Activated CD4-positive, alpha-beta T cell treated with anti-CD3 and anti-CD28 coated beads, Interleukin-10, Interleukin-2, amounts not matched to agents 100 ng/mL and 50 ng/mL, durations not matched to agents 16 hours and 8 hours (primary cell): ENCODE measurements around the gene FHL1.
"Not testable (repeated sequence)": the region's sequence is repeated elsewhere in the genome, so short reads cannot be mapped to it uniquely, and the experiment has no call there.

ENCODE experiments used
- DNase-seq: peaks from one replicate; pipeline ENCODE4 v3.0.0-alpha.2; 2020

Gene FHL1

GRCh38 chrX:136147315-136147901 lies at the start of gene FHL1:
FHL1 (plus strand) TSS chrX:136147533.
- DNase-seq, result peak; percentile 38

- DNase-seq, result no peak
These were observed 49.2 kb upstream of the FHL1 start for GRCh38 chrX:136097871-136098805.

DNA sequence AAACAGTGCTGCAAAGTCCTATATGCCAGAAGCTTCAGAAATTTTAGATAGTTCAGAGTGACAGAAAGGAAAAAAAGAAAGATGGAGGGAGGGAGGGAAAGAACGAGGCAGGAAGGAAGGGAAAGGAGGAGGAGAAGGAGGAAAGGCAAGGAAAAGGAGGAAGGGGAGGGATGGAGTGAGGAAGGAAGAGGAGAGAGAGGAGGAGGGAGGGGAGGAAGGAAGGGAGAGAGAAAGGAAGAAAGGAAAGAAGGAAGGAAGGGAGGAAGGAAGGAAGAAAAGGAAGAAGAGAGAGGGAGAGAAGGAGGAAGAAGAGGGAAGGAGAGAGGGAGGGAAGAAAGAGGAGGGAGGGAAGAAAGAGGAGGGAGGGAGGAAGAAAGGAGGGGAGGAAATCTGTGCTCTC lies 42.4 kb upstream of the FHL1 start:
- DNase-seq, result no peak

DNA sequence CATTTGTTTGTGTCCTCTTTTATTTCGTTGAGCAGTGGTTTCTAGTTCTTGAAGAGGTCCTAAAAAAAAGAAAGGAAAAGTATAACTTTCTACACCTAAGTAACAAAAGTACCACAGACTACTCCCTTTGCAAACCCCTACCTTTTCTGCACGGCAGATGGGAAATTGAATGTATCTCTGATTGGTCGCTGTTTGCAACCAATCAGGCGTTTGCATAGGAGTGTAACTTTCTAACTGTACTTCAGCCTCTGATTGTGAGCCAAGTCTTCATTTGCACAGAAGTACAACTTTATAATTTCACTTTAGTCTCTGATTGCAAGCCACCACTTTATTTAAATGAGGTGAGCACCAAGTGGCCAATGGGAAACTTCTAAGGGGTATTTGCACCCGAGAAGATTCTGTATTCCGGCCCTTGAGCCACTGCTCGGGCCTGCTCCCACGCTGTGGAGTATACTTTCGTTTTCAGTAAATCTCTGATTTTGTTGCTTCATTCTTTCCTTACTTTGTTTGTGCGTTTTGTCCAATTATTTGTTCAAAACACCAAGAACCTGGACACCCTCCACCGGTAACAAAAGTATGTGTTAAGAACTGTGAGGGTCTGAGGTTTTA lies 40.3 kb upstream of the FHL1 start:
- DNase-seq, result no peak

DNA sequence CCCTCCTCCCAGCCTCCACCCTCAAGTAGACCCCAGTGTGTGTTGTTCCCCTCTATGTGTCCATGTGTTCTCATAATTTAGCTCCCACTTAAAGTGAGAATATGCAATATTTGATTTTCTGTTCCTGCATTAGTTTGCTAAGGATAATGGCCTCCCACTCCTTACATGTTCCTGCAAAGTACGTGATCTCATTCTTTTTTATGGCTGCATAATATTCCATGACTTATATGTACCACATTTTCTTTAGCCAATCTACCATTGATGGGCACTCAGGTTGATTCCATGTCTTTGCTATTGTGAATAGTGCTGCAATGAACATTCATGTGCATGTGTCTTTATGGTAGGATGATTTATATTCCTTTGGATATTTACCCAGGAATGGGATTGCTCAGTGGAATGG lies 38.4 kb upstream of the FHL1 start:
- DNase-seq, result not testable (repeated sequence)

DNA sequence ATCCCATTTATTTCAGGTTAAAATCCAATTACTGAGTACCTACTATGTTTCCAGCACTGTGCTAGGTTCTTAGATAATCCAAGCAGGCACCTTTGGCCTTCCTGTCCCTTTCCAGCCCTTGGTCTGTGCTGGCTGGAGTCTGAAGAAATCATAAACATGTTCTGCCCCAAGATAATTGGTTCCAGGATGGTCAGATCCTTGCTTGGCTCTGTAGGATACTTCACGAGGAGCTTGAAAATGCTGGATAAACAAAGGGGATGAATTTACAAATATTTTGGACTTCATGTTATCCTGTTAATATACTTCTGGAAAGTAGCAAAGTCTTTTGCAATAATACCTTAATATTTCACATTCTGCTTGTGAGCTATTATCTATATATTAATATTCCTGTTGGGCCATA lies 35.0 kb upstream of the FHL1 start:
- DNase-seq, result no peak

DNA sequence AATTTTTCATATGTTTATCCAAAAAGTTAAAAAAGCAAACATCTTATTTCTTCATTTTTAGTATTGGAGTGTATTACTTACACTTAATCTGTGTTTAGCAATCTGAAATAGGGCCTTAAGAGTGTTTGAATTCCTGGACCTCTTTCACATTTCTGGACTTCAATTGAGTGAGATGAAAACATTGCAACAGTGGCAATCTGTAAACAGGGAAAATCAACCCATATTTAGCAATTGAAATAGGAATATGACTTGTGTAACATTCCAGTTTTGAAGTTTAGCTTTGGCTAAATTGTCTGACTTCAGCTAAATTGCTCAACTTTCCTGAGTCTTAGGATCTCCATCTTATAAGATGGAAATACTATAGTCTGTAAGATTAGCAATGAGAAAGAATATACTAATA lies 34.6 kb upstream of the FHL1 start:
- no peak for DNase-seq

GRCh38 chrX:136115126-136115903 lies 32.0 kb upstream of the FHL1 start:
- no peak for DNase-seq

DNA sequence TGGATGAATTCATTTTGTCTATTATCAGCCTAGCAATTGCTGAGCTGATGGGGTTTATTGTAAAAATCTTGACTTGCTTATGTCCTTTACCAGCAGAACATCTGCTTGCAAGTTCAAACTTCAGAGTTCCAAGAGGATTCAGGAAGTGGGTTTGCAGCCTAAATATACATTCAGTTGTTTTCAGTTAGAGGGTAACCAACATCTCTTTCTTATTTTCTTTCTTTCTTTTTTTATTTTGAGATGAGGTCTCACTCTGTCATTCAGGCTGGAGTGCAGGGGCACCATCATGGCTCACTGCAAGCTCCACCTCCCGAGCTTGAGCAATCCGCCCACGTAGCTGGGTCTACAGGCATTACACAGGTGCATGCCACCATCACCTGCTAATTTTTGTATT lies 31.4 kb upstream of the FHL1 start:
- DNase-seq, result no peak

DNA sequence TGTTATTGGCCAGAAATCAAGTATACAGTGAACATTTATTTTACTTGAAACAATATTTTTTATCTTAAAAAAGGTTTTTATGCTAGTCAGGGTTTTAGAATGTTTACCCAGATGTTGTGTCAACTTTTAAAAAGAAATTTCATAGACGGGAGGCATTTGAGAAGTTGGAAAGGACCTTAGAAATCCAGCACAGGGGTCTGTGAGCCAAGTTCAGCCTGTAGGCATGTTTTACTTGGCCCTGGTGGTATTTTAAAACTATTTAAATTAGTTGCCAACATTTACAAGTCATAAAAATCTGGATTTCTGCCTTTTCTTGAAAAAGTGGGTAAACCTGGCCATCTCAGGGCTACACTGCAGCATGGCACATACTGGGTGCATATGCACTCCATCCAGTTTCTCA lies 25.5 kb upstream of the FHL1 start:
- no peak for DNase-seq

DNA sequence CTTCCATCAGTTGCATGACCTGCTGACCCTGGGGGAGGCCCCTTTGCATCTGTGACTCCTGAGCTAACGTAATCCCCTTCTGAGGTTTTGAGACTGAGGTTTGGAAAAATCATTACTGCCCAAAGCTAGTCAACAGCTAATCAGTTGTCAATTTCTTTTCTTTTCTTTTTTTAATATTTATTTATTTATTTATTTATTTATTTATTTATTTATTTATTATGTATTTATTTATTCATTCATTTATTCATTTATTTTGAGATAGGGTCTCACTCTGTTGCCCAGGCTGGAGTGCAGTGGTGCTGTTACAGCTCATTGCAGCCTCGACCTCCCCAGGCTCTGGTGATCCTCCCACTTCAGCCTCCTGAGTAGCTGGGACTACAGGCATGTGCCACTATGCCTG lies 25.1 kb upstream of the FHL1 start:
- no peak for DNase-seq

DNA sequence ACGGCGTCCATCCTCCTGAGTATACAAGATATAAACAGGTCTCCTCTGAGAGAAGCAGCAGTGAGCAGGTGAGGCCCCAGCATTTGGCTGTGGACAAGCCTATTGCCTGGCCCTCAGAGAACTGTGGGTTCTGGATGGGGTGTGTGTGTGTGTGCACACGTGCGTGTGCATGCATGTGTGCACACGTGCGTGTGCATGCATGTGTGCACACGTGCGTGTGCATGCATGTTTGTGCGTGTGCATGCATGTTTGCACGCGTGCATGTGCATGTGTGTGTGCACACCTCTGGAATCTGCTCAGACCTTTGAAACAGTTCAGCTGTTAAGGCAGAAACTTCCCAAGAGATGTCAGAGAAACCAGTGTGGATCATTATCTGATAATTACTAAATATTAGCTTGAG lies 22.2 kb upstream of the FHL1 start:
- no peak for DNase-seq

- DNase-seq, result no peak
These were observed 21.0 kb upstream of the FHL1 start for GRCh38 chrX:136126371-136126770.

DNA sequence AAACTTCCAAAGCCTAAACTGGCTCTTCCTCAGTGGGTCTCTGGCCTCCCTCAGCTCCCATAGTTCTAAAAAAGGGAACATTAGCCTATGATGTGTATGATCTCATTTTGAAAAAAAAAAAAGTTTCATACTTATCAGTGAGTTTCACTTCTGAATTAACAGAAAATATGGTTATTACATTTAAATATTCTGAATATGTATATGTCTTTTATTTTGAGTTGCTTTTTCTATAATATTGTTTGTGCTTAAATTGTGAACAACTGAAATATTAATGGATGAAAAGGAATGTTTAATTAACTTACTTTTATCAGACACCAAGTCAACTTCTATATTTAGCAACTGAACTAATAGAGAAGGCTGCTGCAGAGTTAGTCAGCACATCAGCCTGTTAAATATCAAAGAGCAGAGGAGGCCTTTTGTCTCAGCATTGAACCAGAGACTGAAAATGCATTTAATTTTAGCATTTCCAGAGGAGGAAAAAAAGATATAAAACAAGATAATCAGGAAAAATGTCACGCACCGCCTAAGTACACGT lies 20.4 kb upstream of the FHL1 start:
- no peak for DNase-seq

GRCh38 chrX:136128743-136129142 lies 18.6 kb upstream of the FHL1 start:
- no peak for DNase-seq

DNA sequence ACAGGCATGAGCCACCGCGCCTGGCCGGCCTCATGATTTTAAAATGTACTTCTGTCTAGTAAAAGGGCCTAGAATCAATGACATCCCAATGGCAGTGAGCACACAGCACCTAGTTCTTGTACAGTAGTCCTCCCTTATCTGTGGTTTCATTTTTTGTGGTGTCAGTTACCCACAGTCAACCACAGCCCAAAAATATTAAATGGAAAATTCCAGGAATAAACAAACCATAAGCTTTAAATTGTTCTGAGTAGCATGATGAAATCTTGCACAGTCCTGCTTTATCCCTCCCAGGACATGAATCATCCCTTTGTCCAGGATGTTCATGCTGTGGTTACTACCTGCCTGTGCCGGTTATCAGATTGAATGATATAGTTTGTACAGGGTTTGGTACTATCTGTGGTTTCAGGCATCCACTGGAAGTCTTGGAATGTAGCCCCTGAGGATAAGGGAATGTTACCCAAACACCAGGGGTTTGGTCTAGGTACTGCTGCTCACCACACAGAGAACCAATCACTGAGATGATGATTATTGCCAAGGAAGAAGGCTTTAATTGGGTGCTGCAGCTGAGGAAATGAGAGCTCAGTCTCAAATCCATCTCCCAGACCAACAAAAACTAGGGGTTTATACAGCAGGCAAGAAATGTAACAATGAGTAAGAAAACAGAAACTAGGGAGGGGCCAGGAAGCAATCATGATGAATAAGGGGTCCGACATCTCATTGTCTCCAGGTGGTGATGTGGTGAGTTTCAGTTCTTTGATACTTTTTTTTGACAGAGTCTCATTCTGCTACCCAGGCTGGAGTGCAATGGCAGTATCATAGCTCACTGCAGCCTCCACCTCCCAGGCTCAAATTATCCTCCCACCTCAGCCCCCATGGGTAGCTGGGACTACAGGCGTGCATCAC lies 16.2 kb upstream of the FHL1 start:
- peak; percentile 42 for DNase-seq

GRCh38 chrX:136138939-136139338 lies 8.4 kb upstream of the FHL1 start:
- DNase-seq, result no peak

- DNase-seq, result no peak
These were observed 5.8 kb upstream of the FHL1 start for GRCh38 chrX:136141569-136141968.

- DNase-seq, result no peak
These were observed 4.7 kb upstream of the FHL1 start for GRCh38 chrX:136142592-136142991.

GRCh38 chrX:136143711-136144110 lies 3.6 kb upstream of the FHL1 start:
- no peak for DNase-seq

DNA sequence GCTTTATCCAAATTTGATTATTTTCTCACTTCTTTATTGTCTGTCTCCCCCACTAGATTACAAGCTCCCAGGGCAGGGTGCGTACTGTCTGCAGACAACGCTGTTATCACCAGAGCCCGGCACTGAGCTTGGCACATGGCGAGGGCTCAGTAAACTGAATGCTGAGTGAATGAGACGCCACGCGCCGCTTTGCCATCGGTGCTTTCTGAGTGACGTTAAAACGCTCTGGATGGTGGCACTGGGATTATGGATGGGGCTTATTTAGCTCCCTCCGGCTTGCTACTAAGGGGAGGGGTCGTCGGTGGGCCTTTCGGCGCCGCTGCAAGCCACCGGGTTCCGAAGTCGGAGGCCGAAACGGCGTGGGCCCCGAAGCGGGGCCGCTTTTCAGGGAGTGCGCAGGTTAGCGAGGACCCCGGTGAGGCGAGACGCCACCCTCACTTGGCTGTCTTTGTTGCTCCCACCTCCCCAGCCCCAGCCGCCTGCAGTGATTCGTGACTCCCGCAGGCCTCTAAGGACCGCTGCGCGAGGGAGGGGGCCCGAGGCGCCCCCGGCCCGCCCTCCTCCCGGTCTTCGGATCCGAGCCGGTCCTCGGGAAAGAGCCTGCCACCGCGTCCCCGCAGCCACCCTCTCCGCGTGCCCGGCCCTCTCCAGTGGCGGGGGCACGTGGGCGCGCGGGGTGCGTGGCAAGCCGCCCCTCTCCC lies 569 bp upstream of the FHL1 start:
- DNase-seq, result peak; percentile 15
